GM12878 (cell line): ENCODE data around the gene IL1RAP. TPM values are rescaled to one million over a fixed set of nuclear protein-coding genes. Genes with fewer than 3 reads are reported as not detected.

ENCODE experiments used
- ATAC-seq: fragments of 200-7000 bp; cut with Tn5 transposase; 3 replicates; pipeline ENCODE4 v1.9.1; 2020; ENCODE audit warnings: mild to moderate bottlenecking, moderate library complexity
- BruUV-seq: library from RNA; stranded (reverse); fragments of 400-500 nt; replicated peaks from 2 replicates; lab custom pipeline; 2021; lab: Mats Ljungman, UMichigan
- CTCF ChIA-PET: fragments of 300-600 bp; sonication (Branson Sonifier 250); formaldehyde crosslinking; extraction: SDS; loops from one replicate; lab custom pipeline; 2021; ENCODE audit warnings: inconsistent platforms; lab: Yijun Ruan, JAX
- POLR2A ChIA-PET: fragments of 350-600 bp; formaldehyde crosslinking; extraction: SDS; loops from one replicate; lab custom pipeline; 2021; ENCODE audit warnings: inconsistent platforms; lab: Charles Lee
- RAD21 ChIA-PET: fragments of 300-600 bp; sonication (Branson Sonifier 250); formaldehyde crosslinking; loops from one replicate; lab custom pipeline; 2023; ENCODE audit warnings: antibody characterized with exemption; ENCODE audit not compliant: unreplicated experiment; lab: Charles Lee
- SMC1A ChIA-PET: fragments of 300-600 bp; sonication (Branson Sonifier 250); formaldehyde crosslinking; loops from one replicate; lab custom pipeline; 2023; ENCODE audit not compliant: unreplicated experiment, uncharacterized antibody; lab: Charles Lee
- DNase-seq: peaks from one replicate; pipeline ENCODE4 v3.0.0-alpha.2; 2011; ENCODE audit warnings: low read depth, low spot score
- FAIRE-seq: peaks from 3 replicates; lab custom pipeline; 2011; peaks lifted over from hg19 to GRCh38; lab: Jason Lieb, UNC
- H2AFZ ChIP-seq: 2 replicates; pipeline ENCODE4 v1.6.0; 2011; ENCODE audit warnings: low read depth, low read length, control low read depth; ENCODE audit not compliant: control insufficient read depth
- H3K27ac ChIP-seq: 2 replicates; pipeline ENCODE4 v1.5.1; 2011; ENCODE audit warnings: control low read depth; ENCODE audit not compliant: control insufficient read depth, insufficient read depth
- H3K27me3 ChIP-seq, 2 experiments: replicated peaks in 1 of 2; 2 replicates each; pipeline versions ENCODE4 v1.6.0 to v1.6.1; 2011; ENCODE audit warnings: low read length in 1 of 2; ENCODE audit not compliant: control insufficient read depth in 2 of 2, insufficient read depth in 2 of 2
- H3K36me3 ChIP-seq, 2 experiments: 2 replicates each; pipeline ENCODE4 v1.5.1; 2011; ENCODE audit warnings: low read length in 1 of 2; ENCODE audit not compliant: control insufficient read depth in 2 of 2, insufficient read depth in 2 of 2
- H3K4me1 ChIP-seq: 2 replicates; pipeline ENCODE4 v1.6.1; 2011; ENCODE audit warnings: mild to moderate bottlenecking, low read length, moderate library complexity, mixed read lengths; ENCODE audit not compliant: control insufficient read depth, insufficient read depth
- H3K4me2 ChIP-seq: 2 replicates; pipeline ENCODE4 v1.6.0; 2011; ENCODE audit warnings: control low read depth; ENCODE audit not compliant: control insufficient read depth, insufficient read depth
- H3K4me3 ChIP-seq: fragments of 200-600 bp; sonication (generic); 2 replicates; pipeline ENCODE4 v1.5.1; 2016
- H3K79me2 ChIP-seq: 2 replicates; pipeline ENCODE4 v1.6.0; 2011; ENCODE audit warnings: low read length; ENCODE audit not compliant: control insufficient read depth, insufficient read depth
- H3K9ac ChIP-seq: 2 replicates; pipeline ENCODE4 v1.8.0; 2011; ENCODE audit warnings: low read length, control low read depth, mixed read lengths; ENCODE audit not compliant: control insufficient read depth, insufficient read depth
- H3K9me3 ChIP-seq: replicated peaks from 3 replicates; pipeline ENCODE4 v1.5.1; 2011; ENCODE audit warnings: mild to moderate bottlenecking, low read length; ENCODE audit not compliant: control insufficient read depth, insufficient read depth
- H4K20me1 ChIP-seq: 2 replicates; pipeline ENCODE4 v1.6.0; 2011; ENCODE audit not compliant: control insufficient read depth, insufficient read depth
- ATF3 ChIP-seq: IDR thresholded peaks from 2 replicates; pipeline ENCODE4 v1.6.1; 2011; ENCODE audit warnings: low read depth, mild to moderate bottlenecking, low read length, moderate library complexity, borderline replicate concordance; ENCODE audit errors: extremely low read depth
- BMI1 ChIP-seq: fragments of 450-650 bp; IDR thresholded peaks from 2 replicates; pipeline ENCODE4 v1.6.1; 2016; ENCODE audit warnings: mild to moderate bottlenecking, moderate library complexity, borderline replicate concordance
- SREBF2 ChIP-seq: IDR thresholded peaks from 2 replicates; pipeline ENCODE4 v1.6.1; 2012; ENCODE audit warnings: mild to moderate bottlenecking, low read length
- ZNF217 ChIP-seq: fragments of 450-650 bp; IDR thresholded peaks from 2 replicates; pipeline ENCODE4 v1.6.1; 2017; ENCODE audit warnings: antibody characterized with exemption, mild to moderate bottlenecking
- ZNF622 ChIP-seq: fragments of 450-650 bp; IDR thresholded peaks from 2 replicates; pipeline ENCODE4 v1.6.1; 2017; ENCODE audit warnings: mild to moderate bottlenecking, inconsistent platforms
- WGBS: methylation state at CpG from one replicate; pipeline ENCODE4 v1.1.6; 2016; ENCODE audit warnings: low lambda C conversion rate; ENCODE audit not compliant: insufficient replicate concordance, insufficient coverage; ENCODE audit errors: missing lambda C conversion rate; 5-methylcytosine and 5-hydroxymethylcytosine counted together
- in situ Hi-C: fragments of 300-500 bp; cut with MboI; formaldehyde crosslinking; loops from 9 replicates; pipeline ENCODE4 v1.14.3; 2018; ENCODE audit warnings: mixed read lengths
- intact Hi-C: fragments of 100-400 bp; cut with micrococcal nuclease; formaldehyde crosslinking; loops from one replicate; pipeline ENCODE4 v1.14.2; 2022; ENCODE audit not compliant: unreplicated experiment
- polyA plus RNA-seq, 11 experiments: library from polyadenylated mRNA; depleted of rRNA in 4 of 11; unstranded in 6 of 11; stranded (reverse) in 5 of 11; fragments of >200 nt; fragmentation: Nextera tagmentation in 4 of 11; fragmentation: Illumina TruSeq in 1 of 11; extraction: Ambion mirVana in 4 of 11; extraction: Trizol in 1 of 11; gene quantifications; 1 replicate in 1 of 11; 2 replicates in 10 of 11; pipeline versions ENCODE4 v1.2.1 to v1.2.3, GENCODE V29; 2011 to 2016; ENCODE audit warnings: inconsistent platforms in 2 of 11, missing spikeins in 2 of 11, low read depth in 1 of 11
- total RNA-seq, 4 experiments: library from RNA; depleted of rRNA in 3 of 4; stranded (reverse); fragments of >200 nt in 3 of 4; fragmentation: Illumina TruSeq in 1 of 4; extraction: Trizol in 1 of 4; gene quantifications; 2 replicates each; pipeline versions ENCODE4 v1.2.1 to v1.2.3, GENCODE V29; 2013 to 2021
- TF ChIP-seq, protein P1 (sequence below): IDR thresholded peaks from 2 replicates; pipeline ENCODE4 v1.6.1; 2012; ENCODE audit warnings: low read depth, low read length, improper control_type of control experiment
- TF ChIP-seq, protein P2 (sequence below): fragments of 450-650 bp; IDR thresholded peaks from 2 replicates; pipeline ENCODE4 v1.6.1; 2017; ENCODE audit warnings: antibody characterized with exemption, mild to moderate bottlenecking, moderate library complexity

Gene IL1RAP
- total and polyA plus RNA-seq, 10 of the 15 experiments (the other 5 are each of a cell fraction or from before 2014, with no cell fraction given), result 0.17 to 1.0 (median 0.44) TPM; not detected in 1

DNA sequence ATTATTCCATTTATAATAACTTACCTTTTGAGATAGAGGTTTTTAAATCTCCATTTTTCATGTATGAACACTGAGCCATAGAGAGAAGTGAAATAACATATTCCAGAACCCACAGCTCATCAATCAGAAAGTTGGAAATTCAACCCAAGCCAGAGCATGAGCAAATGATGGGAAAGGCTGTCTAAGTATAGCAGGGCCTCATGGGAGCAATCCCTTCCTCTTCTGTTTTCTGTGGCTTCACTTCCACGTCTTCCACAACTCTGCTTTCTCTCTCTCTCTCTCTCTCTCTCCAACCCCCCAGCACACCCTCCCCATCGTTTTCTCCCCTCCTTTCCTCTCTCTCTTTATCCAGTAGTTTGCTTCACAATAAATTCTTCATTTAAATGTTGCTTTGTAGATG, 14.8 kb upstream of the IL1RAP start:
- no peak for FAIRE-seq
- no peaks in the 10 kb centered on the region for H3K4me1 ChIP-seq
- CTCF ChIA-PET, result interaction anchor here (0.8 kb wide), 1 partner anchor 17 kb away, joined by 3 read pairs; no protein-coding TSS in a partner anchor
- no peak for DNase-seq
- POLR2A ChIA-PET, result no interaction called here
- in situ Hi-C loops (no loop called here), intact Hi-C loops (no loop called here)
- H3K27me3 ChIP-seq, result no peaks in the 10 kb centered on the region; a peak in 1 of 4 replicates
- H3K79me2 ChIP-seq, result no peaks in the 10 kb centered on the region
- no peaks in the 10 kb centered on the region for H4K20me1 ChIP-seq
- RAD21 ChIA-PET, result no interaction called here
- no peaks in the 10 kb centered on the region for H3K9me3 ChIP-seq
- no TSS peak for BruUV-seq
- H3K9ac ChIP-seq, result no peak overlapping the region
- H3K4me2 ChIP-seq, result no peak overlapping the region
- no peak for TF ChIP-seq ZNF217
- TF ChIP-seq, protein P1, sequence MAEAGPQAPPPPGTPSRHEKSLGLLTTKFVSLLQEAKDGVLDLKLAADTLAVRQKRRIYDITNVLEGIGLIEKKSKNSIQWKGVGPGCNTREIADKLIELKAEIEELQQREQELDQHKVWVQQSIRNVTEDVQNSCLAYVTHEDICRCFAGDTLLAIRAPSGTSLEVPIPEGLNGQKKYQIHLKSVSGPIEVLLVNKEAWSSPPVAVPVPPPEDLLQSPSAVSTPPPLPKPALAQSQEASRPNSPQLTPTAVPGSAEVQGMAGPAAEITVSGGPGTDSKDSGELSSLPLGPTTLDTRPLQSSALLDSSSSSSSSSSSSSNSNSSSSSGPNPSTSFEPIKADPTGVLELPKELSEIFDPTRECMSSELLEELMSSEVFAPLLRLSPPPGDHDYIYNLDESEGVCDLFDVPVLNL, result no peak
- no peak for TF ChIP-seq BMI1
- TF ChIP-seq SREBF2, result no peak
- WGBS, result 10% methylated on average over 2 of the region's 2 CpGs
- no peaks in the 10 kb centered on the region for H3K36me3 ChIP-seq
- no peak for ATAC-seq
- no peak overlapping the region for H2AFZ ChIP-seq
- SMC1A ChIA-PET, result interaction anchor here (1.0 kb wide), 1 partner anchor 75 kb away, joined by 3 read pairs; no protein-coding TSS in a partner anchor
- H3K4me3 ChIP-seq, result no peak overlapping the region
- no peak overlapping the region for H3K27ac ChIP-seq

DNA sequence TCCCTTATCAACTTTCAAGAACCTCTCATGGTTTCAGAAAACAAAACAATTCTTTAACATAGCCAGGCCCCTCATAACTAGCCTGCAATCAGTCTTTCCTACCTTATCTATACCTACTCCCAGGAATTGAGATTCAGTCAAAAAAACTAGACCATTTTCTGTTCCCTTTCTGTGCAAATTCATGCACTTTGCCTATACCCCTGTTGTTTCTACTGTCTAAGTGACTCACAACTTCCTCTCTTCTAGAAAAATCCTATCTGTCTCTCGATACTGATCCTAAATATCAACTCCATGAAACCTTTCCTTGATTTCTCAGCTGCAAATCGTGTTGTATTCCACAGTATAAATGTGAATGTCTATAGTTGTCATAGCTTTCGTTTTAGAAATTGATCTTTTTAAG, 10.9 kb upstream of the IL1RAP start:
- Histone ChIP-seq H2AFZ (no peak overlapping the region), H4K20me1 (no peaks in the 10 kb centered on the region), H3K27ac (no peak overlapping the region), H3K4me1 (no peaks in the 10 kb centered on the region), H3K9me3 (no peaks in the 10 kb centered on the region), H3K79me2 (no peaks in the 10 kb centered on the region), H3K36me3 (no peaks in the 10 kb centered on the region), H3K27me3 (no peaks in the 10 kb centered on the region; a peak in 2 of 4 replicates), H3K9ac (no peak overlapping the region), H3K4me3 (no peak overlapping the region), H3K4me2 (no peak overlapping the region)
- BruUV-seq, result no TSS peak
- CTCF ChIA-PET, result no interaction called here
- SMC1A ChIA-PET, result no interaction called here
- POLR2A ChIA-PET, result no interaction called here
- ATAC-seq (no peak), DNase-seq (no peak), FAIRE-seq (no peak)
- 20% methylated on average over 3 of the region's 3 CpGs for WGBS
- in situ Hi-C loops, result no loop called here
- no peak for TF ChIP-seq ATF3
- no peak for TF ChIP-seq ZNF622
- TF ChIP-seq, protein P2, sequence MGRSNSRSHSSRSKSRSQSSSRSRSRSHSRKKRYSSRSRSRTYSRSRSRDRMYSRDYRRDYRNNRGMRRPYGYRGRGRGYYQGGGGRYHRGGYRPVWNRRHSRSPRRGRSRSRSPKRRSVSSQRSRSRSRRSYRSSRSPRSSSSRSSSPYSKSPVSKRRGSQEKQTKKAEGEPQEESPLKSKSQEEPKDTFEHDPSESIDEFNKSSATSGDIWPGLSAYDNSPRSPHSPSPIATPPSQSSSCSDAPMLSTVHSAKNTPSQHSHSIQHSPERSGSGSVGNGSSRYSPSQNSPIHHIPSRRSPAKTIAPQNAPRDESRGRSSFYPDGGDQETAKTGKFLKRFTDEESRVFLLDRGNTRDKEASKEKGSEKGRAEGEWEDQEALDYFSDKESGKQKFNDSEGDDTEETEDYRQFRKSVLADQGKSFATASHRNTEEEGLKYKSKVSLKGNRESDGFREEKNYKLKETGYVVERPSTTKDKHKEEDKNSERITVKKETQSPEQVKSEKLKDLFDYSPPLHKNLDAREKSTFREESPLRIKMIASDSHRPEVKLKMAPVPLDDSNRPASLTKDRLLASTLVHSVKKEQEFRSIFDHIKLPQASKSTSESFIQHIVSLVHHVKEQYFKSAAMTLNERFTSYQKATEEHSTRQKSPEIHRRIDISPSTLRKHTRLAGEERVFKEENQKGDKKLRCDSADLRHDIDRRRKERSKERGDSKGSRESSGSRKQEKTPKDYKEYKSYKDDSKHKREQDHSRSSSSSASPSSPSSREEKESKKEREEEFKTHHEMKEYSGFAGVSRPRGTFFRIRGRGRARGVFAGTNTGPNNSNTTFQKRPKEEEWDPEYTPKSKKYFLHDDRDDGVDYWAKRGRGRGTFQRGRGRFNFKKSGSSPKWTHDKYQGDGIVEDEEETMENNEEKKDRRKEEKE, result no peak
- RAD21 ChIA-PET, result no interaction called here
- intact Hi-C loops, result no loop called here
